Measurements from ENCODE around the gene TFEB. TPM values are rescaled to one million over a fixed set of nuclear protein-coding genes. Genes with fewer than 3 reads are reported as not detected.

Gene TFEB
- total RNA-seq, 1 experiment from 2014 or later: 1.8 TPM

DNA sequence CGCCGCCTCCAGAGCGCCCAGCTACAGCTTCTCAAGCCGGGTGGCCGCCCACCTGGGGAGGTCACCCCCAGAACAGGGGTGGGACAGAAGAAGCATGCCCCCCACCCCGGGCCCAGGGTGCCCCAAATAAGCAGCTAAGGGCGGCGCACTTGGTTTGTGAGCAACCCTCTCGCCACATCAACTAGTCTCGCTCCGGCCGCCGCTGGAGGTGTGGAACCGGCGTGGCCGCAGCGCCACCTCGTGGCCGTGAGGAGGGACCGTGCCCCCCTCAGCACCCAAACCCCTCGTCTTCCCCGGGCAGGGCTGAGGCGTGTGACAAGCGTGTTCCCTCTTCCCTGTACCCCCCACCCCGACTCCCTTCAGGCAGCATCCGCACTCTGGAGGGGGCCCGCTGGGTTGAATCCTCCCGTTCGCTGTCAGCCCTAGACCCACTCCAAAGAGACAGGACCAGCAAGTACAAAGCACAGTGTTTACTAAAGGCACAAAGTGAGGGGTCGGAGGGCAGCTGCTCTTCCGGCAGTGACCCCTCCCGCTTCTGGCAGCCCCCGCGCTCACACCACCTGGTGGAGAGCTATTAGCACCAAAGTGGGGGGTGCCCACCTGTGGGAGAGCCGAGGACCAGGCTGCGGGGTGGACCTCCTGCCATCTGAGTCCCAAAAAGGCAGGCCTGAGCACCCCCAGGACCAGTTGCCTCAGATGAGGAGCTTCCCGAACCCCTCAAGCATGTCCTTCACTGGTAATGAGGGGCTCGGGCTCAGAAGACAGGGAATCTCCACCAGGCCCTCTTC lies 51.7 kb downstream of the TFEB start:
- POLR2A ChIA-PET (ENCODE audit: low non-redundant PET): no interaction called here
- CTCF ChIA-PET: interaction anchor here (0.6 to 2.6 kb wide), 15 partner anchors 10 to 321 kb away, joined by 3 to 26 read pairs (median 4); partner anchors contain the start of gene FOXP4
- TF ChIP-seq CTCF (conservative IDR thresholded peaks at IDR 0.05; ENCODE audit: low read depth, low read length) (peak; percentile 95), EZH2 (IDR thresholded peaks at IDR 0.05; ENCODE audit: borderline replicate concordance, low read depth, low read length, poor library complexity, severe bottlenecking) (no peak)
- H3K9me3 ChIP-seq (ENCODE audit: low read depth, low read length, poor library complexity, severe bottlenecking): no peaks in the 10 kb centered on the region
- H3K27ac ChIP-seq (ENCODE audit: low read depth, low read length, poor library complexity, severe bottlenecking): peak overlapping the region; percentile 66
- intact Hi-C loops (cut with micrococcal nuclease; ENCODE audit: unreplicated experiment): loop anchor here (1.0 to 10.0 kb wide), 5 partner anchors 41 to 377 kb away; no protein-coding TSS in a partner anchor
- peaks cover 19% of the 10 kb centered on the region for H3K4me1 ChIP-seq (ENCODE audit: insufficient read depth, low read length, poor library complexity, severe bottlenecking)
- H3K27me3 ChIP-seq (replicated peaks; ENCODE audit: insufficient read depth, low read depth, low read length, poor library complexity): no peaks in the 10 kb centered on the region
- no TSS peak for BruUV-seq (replicated peaks)
- peak overlapping the region; percentile 42 for H3K4me3 ChIP-seq (ENCODE audit: low read depth, low read length, poor library complexity, severe bottlenecking)
- peak; percentile 89 for DNase-seq (ENCODE audit: low spot score)
- H3K36me3 ChIP-seq (ENCODE audit: insufficient read depth, low read length, poor library complexity, severe bottlenecking): no peaks in the 10 kb centered on the region

GRCh38 chr6:41683273-41683522 lies 52.2 kb downstream of the TFEB start:
- Histone ChIP-seq H3K27me3 (replicated peaks; ENCODE audit: insufficient read depth, low read depth, low read length, poor library complexity) (no peaks in the 10 kb centered on the region), H3K4me3 (ENCODE audit: low read depth, low read length, poor library complexity, severe bottlenecking) (peak overlapping the region; percentile 42), H3K9me3 (ENCODE audit: low read depth, low read length, poor library complexity, severe bottlenecking) (no peaks in the 10 kb centered on the region), H3K4me1 (ENCODE audit: insufficient read depth, low read length, poor library complexity, severe bottlenecking) (peaks cover 19% of the 10 kb centered on the region), H3K27ac (ENCODE audit: low read depth, low read length, poor library complexity, severe bottlenecking) (peak overlapping the region; percentile 66), H3K36me3 (ENCODE audit: insufficient read depth, low read length, poor library complexity, severe bottlenecking) (no peaks in the 10 kb centered on the region)
- no peak for DNase-seq (ENCODE audit: low spot score)
- intact Hi-C loops (cut with micrococcal nuclease; ENCODE audit: unreplicated experiment): loop anchor here (1.0 to 10.0 kb wide), 5 partner anchors 41 to 376 kb away; no protein-coding TSS in a partner anchor
- BruUV-seq (replicated peaks): no TSS peak
- TF ChIP-seq CTCF (conservative IDR thresholded peaks at IDR 0.05; ENCODE audit: low read depth, low read length): no peak
- no peak for TF ChIP-seq EZH2 (IDR thresholded peaks at IDR 0.05; ENCODE audit: borderline replicate concordance, low read depth, low read length, poor library complexity, severe bottlenecking)
- POLR2A ChIA-PET (ENCODE audit: low non-redundant PET): no interaction called here
- CTCF ChIA-PET: interaction anchor here (0.6 to 2.6 kb wide), 13 partner anchors 11 to 315 kb away, joined by 3 to 26 read pairs (median 4); partner anchors contain the start of gene FOXP4

GRCh38 chr6:41682497-41683272 lies 52.7 kb downstream of the TFEB start:
- ChIA-PET CTCF (interaction anchor here (0.6 to 2.6 kb wide), 19 partner anchors 11 to 315 kb away, joined by 3 to 26 read pairs (median 5); partner anchors contain the start of gene FOXP4), POLR2A (ENCODE audit: low non-redundant PET) (no interaction called here)
- H3K27ac ChIP-seq (ENCODE audit: low read depth, low read length, poor library complexity, severe bottlenecking): peak overlapping the region; percentile 66
- TF ChIP-seq EZH2 (IDR thresholded peaks at IDR 0.05; ENCODE audit: borderline replicate concordance, low read depth, low read length, poor library complexity, severe bottlenecking) (no peak), CTCF (conservative IDR thresholded peaks at IDR 0.05; ENCODE audit: low read depth, low read length) (no peak)
- peak overlapping the region; percentile 42 for H3K4me3 ChIP-seq (ENCODE audit: low read depth, low read length, poor library complexity, severe bottlenecking)
- BruUV-seq (replicated peaks): no TSS peak
- intact Hi-C loops (cut with micrococcal nuclease; ENCODE audit: unreplicated experiment): loop anchor here (1.0 to 10.0 kb wide), 6 partner anchors 40 to 376 kb away; no protein-coding TSS in a partner anchor
- H3K4me1 ChIP-seq (ENCODE audit: insufficient read depth, low read length, poor library complexity, severe bottlenecking): peaks cover 20% of the 10 kb centered on the region
- no peaks in the 10 kb centered on the region for H3K27me3 ChIP-seq (replicated peaks; ENCODE audit: insufficient read depth, low read depth, low read length, poor library complexity)
- H3K36me3 ChIP-seq (ENCODE audit: insufficient read depth, low read length, poor library complexity, severe bottlenecking): no peaks in the 10 kb centered on the region
- H3K9me3 ChIP-seq (ENCODE audit: low read depth, low read length, poor library complexity, severe bottlenecking): no peaks in the 10 kb centered on the region
- DNase-seq (ENCODE audit: low spot score): peak; percentile 11
